Gastroesophageal sphincter (tissue), 4 donors: ENCODE results near the gene FAM47B. TPM values are rescaled to one million over a fixed set of nuclear protein-coding genes. Genes with fewer than 3 reads are reported as not detected.

ENCODE experiments used
- ATAC-seq: fragments of 150-250 bp; one replicate; pipeline ENCODE4 v1.9.1; 2016; ENCODE audit warnings: mild to moderate bottlenecking, moderate library complexity
- H3K27ac ChIP-seq, 4 donors: fragments of 200-600 bp; sonication (generic) in 3 of 4; 1 replicate in 3 of 4; 2 replicates in 1 of 4; pipeline ENCODE4 v1.5.1; 2016 to 2019
- H3K27me3 ChIP-seq: fragments of 200-600 bp; sonication (generic); one replicate; pipeline ENCODE4 v1.5.1; 2019
- H3K36me3 ChIP-seq, 2 donors: fragments of 200-600 bp; sonication (generic); one replicate each; pipeline ENCODE4 v1.5.1; 2019; ENCODE audit warnings: control low read depth in 1 of 2
- H3K4me1 ChIP-seq, 3 donors: fragments of 200-600 bp; sonication (generic); 1 replicate in 2 of 3; 2 replicates in 1 of 3; pipeline ENCODE4 v1.5.1; 2016 to 2019; ENCODE audit warnings: control low read depth in 2 of 3
- H3K4me3 ChIP-seq, 2 donors: fragments of 200-600 bp; sonication (generic); one replicate each; pipeline ENCODE4 v1.5.1; 2019; ENCODE audit warnings: mild to moderate bottlenecking in 1 of 2, moderate library complexity in 1 of 2
- H3K9me3 ChIP-seq, 3 donors: fragments of 200-600 bp; sonication (generic); one replicate each; pipeline ENCODE4 v1.5.1; 2017 to 2019; ENCODE audit warnings: control low read depth in 2 of 3
- CTCF ChIP-seq, 4 experiments: fragments of 200-600 bp in 2 of 4; fragments of 450-650 bp in 2 of 4; sonication (generic) in 1 of 4; IDR thresholded peaks; one replicate each; pipeline ENCODE4 v1.5.1; 2017 to 2019; ENCODE audit warnings: antibody characterized with exemption in 4 of 4, mild to moderate bottlenecking in 2 of 4, moderate library complexity in 2 of 4
- EP300 ChIP-seq: sonication (generic); formaldehyde crosslinking; IDR thresholded peaks from one replicate; pipeline ENCODE4 v1.6.1; 2017; ENCODE audit warnings: antibody characterized with exemption, mild to moderate bottlenecking
- POLR2A ChIP-seq, 2 donors: fragments of 450-650 bp; IDR thresholded peaks; one replicate each; pipeline ENCODE4 v1.6.1; 2017; ENCODE audit warnings: antibody characterized with exemption in 2 of 2, mild to moderate bottlenecking in 2 of 2, moderate library complexity in 1 of 2
- POLR2AphosphoS5 ChIP-seq: sonication (generic); formaldehyde crosslinking; IDR thresholded peaks from one replicate; pipeline ENCODE4 v1.6.1; 2017; ENCODE audit warnings: antibody characterized with exemption
- WGBS, 2 donors: methylation state at CpG; one replicate each; pipeline ENCODE4 v1.1.5; 2018; ENCODE audit warnings: low coverage in 1 of 2; 5-methylcytosine and 5-hydroxymethylcytosine counted together
- total RNA-seq, 4 donors: library from RNA; depleted of rRNA; stranded (reverse); fragments of >200 nt; gene quantifications; one replicate each; pipeline ENCODE4 v1.1.0, GENCODE V29; 2016

Gene FAM47B
- total RNA-seq, 4 donors from 2014 or later = not detected

- peak in 2 of 4 experiments; percentile 30 to 42 for TF ChIP-seq CTCF (IDR thresholded peaks at IDR 0.05)
- TF ChIP-seq EP300 = no peak
- Histone ChIP-seq H3K27ac (no peak overlapping the region), H3K9me3 (no peaks in the 10 kb centered on the region), H3K36me3 (no peaks in the 10 kb centered on the region), H3K4me3 (no peak overlapping the region), H3K4me1 (no peaks in the 10 kb centered on the region), H3K27me3 (no peaks in the 10 kb centered on the region)
- ATAC-seq = no peak
- WGBS, 2 donors = 20 to 25% methylated on average over 1 of the region's 1 CpG
Measured at GRCh38 chrX:34918856-34919255, 23.7 kb upstream of the FAM47B start.

DNA sequence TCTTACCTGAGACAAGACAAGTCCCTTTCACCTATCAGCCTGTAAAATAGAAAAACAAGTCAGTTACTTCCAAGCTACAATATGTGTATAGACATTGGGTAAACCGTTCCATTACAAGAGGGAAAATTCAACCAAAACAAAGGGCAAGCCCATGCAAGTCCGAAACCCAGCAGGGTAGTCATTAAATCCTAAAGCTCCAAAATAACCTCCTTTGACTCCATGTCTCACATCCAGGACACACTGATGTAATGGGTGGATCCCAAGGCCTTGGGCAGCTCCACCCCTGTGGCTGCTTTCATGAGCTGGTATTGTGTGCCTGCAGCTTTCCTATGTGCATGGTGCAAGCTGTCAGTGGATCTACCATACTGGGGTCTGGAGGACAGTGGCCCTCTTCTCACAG, 14.7 kb upstream of the FAM47B start:
- Histone ChIP-seq H3K9me3 (no peaks in the 10 kb centered on the region), H3K27ac (no peak overlapping the region), H3K4me1 (no peaks in the 10 kb centered on the region), H3K4me3 (no peak overlapping the region), H3K27me3 (no peaks in the 10 kb centered on the region), H3K36me3 (no peaks in the 10 kb centered on the region)
- WGBS, 2 donors = 71% methylated on average over 2 of the region's 2 CpGs; no CpG with 5 or more reads in 1 of the 2 donors
- ATAC-seq = no peak
- no peak for TF ChIP-seq EP300
- no peak for TF ChIP-seq POLR2A (IDR thresholded peaks at IDR 0.05)
- no peak for TF ChIP-seq CTCF (IDR thresholded peaks at IDR 0.05)

DNA sequence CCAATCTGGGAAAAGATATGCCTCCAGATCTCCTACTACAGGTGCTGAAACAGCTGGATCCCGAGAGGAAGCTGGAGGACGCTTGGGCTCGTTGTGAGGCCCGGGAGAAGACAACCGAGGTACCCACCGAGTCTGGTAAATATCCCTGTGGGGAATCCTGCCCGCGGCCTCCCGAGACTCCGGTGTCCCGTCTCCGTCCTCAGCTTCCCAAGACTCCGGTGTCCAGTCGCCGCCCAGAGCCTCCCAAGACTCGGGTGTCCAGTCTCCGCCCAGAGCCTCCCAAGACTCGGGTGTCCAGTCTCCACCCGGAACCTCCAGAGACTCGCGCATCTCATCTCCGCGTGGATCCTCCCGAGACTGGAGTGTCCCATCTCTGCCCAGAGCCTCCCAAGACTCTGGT, 639 bp downstream of the FAM47B start:
- no peak for ATAC-seq
- H3K27me3 ChIP-seq = no peaks in the 10 kb centered on the region
- no peaks in the 10 kb centered on the region for H3K36me3 ChIP-seq
- H3K4me1 ChIP-seq = no peaks in the 10 kb centered on the region
- TF ChIP-seq CTCF (IDR thresholded peaks at IDR 0.05) = no peak
- no peak for TF ChIP-seq EP300
- no peak for TF ChIP-seq POLR2A (IDR thresholded peaks at IDR 0.05)
- TF ChIP-seq POLR2AphosphoS5 = no peak
- H3K9me3 ChIP-seq = no peaks in the 10 kb centered on the region
- no peak overlapping the region for H3K4me3 ChIP-seq
- H3K27ac ChIP-seq = no peak overlapping the region
- WGBS, 2 donors = 60% methylated on average over 1 of the region's 24 CpGs; no CpG with 5 or more reads in 1 of the 2 donors

DNA sequence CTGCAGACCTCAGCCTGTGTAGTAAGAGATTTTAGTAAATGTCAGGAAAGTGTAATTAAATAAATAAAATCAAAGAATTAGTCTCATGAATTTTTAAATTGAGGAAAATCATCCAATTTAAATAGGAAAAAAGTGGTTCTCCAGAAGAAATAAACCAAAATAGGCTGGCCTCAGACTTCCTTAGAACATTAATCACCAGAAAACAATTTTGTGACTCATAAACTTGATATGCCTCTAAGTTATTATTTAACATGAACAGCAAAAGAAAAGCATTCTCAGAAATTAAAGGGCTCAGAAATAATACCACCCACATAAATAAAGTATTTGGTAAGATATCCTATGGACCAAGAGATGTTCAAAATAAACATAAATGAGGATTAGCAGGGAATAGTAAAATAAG, 14.3 kb downstream of the FAM47B start:
- no peak for TF ChIP-seq POLR2A (IDR thresholded peaks at IDR 0.05)
- no peaks in the 10 kb centered on the region for H3K4me1 ChIP-seq
- H3K27ac ChIP-seq = no peak overlapping the region
- ATAC-seq = no peak
- no peaks in the 10 kb centered on the region for H3K9me3 ChIP-seq
- H3K4me3 ChIP-seq = no peak overlapping the region
- H3K36me3 ChIP-seq = no peaks in the 10 kb centered on the region
- no peaks in the 10 kb centered on the region for H3K27me3 ChIP-seq

- H3K9me3 ChIP-seq = no peaks in the 10 kb centered on the region
Measured at GRCh38 chrX:34961662-34962061, 19.1 kb downstream of the FAM47B start.

More at GRCh38 chrX:34961662-34962061, 19.1 kb downstream of the FAM47B start:
- Histone ChIP-seq H3K27ac (no peak overlapping the region), H3K4me3 (no peak overlapping the region), H3K4me1 (no peaks in the 10 kb centered on the region), H3K27me3 (no peaks in the 10 kb centered on the region), H3K36me3 (no peaks in the 10 kb centered on the region)
- TF ChIP-seq POLR2AphosphoS5 (no peak), POLR2A (IDR thresholded peaks at IDR 0.05) (no peak), CTCF (IDR thresholded peaks at IDR 0.05) (no peak), EP300 (no peak)
- no peak for ATAC-seq
